Testis (tissue), 2 donors: ENCODE results near the gene GPC6.

Source experiments
- CTCF ChIP-seq, 3 experiments: fragments of 450-650 bp in 2 of 3; fragments of 200-600 bp in 1 of 3; sonication (generic) in 1 of 3; IDR thresholded peaks; one replicate each; pipeline ENCODE4 v1.5.1; 2016 to 2019; ENCODE audit warnings: antibody characterized with exemption in 3 of 3, mild to moderate bottlenecking in 2 of 3, moderate library complexity in 1 of 3
- POLR2A ChIP-seq: fragments of 450-650 bp; IDR thresholded peaks from one replicate; pipeline ENCODE4 v1.6.1; 2017; ENCODE audit warnings: antibody characterized with exemption, mild to moderate bottlenecking, moderate library complexity

GRCh38 chr13:93776936-93777335 lies 550.3 kb downstream of the GPC6 start:
- TF ChIP-seq CTCF (IDR thresholded peaks at IDR 0.05) (no peak), POLR2A (no peak)
